H1 (cell line): Measurements from ENCODE around the gene SCN8A. TPM values are rescaled to one million over a fixed set of nuclear protein-coding genes. Genes with fewer than 3 reads are reported as not detected.

Experiments used
- CTCF ChIA-PET: fragments of 300-600 bp; sonication (Branson Sonifier 250); formaldehyde crosslinking; loops from one replicate; lab custom pipeline; 2021; ENCODE audit not compliant: partially characterized antibody; lab: Charles Lee
- POLR2A ChIA-PET: fragments of 300-600 bp; sonication (Branson Sonifier 250); formaldehyde crosslinking; loops from one replicate; lab custom pipeline; 2021; ENCODE audit warnings: inconsistent platforms; ENCODE audit not compliant: partially characterized antibody; lab: Charles Lee
- DNase-seq, 2 experiments: peaks; one replicate each; pipeline versions ENCODE4 v3.0.0 to v3.0.0-alpha.2; 2010 to 2022; ENCODE audit warnings: low spot score in 2 of 2, low read depth in 1 of 2, mixed read lengths in 1 of 2
- FAIRE-seq: peaks from 2 replicates; lab custom pipeline; 2011; peaks lifted over from hg19 to GRCh38; lab: Jason Lieb, UNC
- H2AFZ ChIP-seq: 2 replicates; pipeline ENCODE4 v1.8.1; 2012; ENCODE audit warnings: low read length, inconsistent platforms
- H2AK5ac ChIP-seq: 2 replicates; pipeline ENCODE4 v1.6.1; 2013; ENCODE audit warnings: low read depth, low read length
- H2BK120ac ChIP-seq: replicated peaks from 2 replicates; pipeline ENCODE3; 2013; ENCODE audit warnings: low read depth, low read length, inconsistent platforms
- H2BK12ac ChIP-seq: 2 replicates; pipeline ENCODE4 v1.6.1; 2013; ENCODE audit warnings: low read depth, low read length
- H2BK15ac ChIP-seq: 2 replicates; pipeline ENCODE4 v1.6.1; 2013; ENCODE audit warnings: low read length
- H2BK20ac ChIP-seq: 2 replicates; pipeline ENCODE4 v1.6.1; 2013; ENCODE audit warnings: low read length
- H2BK5ac ChIP-seq: 2 replicates; pipeline ENCODE4 v1.6.1; 2013; ENCODE audit warnings: low read depth, low read length
- H3K14ac ChIP-seq: 2 replicates; pipeline ENCODE4 v1.6.1; 2013; ENCODE audit warnings: inconsistent platforms; ENCODE audit not compliant: insufficient read length
- H3K18ac ChIP-seq: 2 replicates; pipeline ENCODE4 v1.6.1; 2013; ENCODE audit warnings: low read length; ENCODE audit errors: extremely low read depth
- H3K23ac ChIP-seq: 2 replicates; pipeline ENCODE4 v1.6.1; 2013; ENCODE audit warnings: inconsistent platforms; ENCODE audit not compliant: insufficient read length
- H3K23me2 ChIP-seq: 2 replicates; pipeline ENCODE4 v1.6.1; 2013; ENCODE audit warnings: low read depth, low read length
- H3K27ac ChIP-seq: 2 replicates; pipeline ENCODE4 v1.6.1; 2011; ENCODE audit warnings: low read depth, low read length, inconsistent platforms
- H3K27me3 ChIP-seq, 4 experiments: replicated peaks in 1 of 4; 1 replicate in 1 of 4; 2 replicates in 3 of 4; pipeline versions ENCODE4 v1.6.1 to v1.8.1; 2011 to 2013; ENCODE audit warnings: low read length in 3 of 4, mild to moderate bottlenecking in 3 of 4, inconsistent platforms in 2 of 4, mixed read lengths in 2 of 4, moderate library complexity in 1 of 4; ENCODE audit not compliant: control insufficient read depth in 3 of 4, insufficient read depth in 3 of 4; ENCODE audit errors: extremely low read depth in 1 of 4
- H3K36me3 ChIP-seq, 4 experiments: 2 replicates each; pipeline versions ENCODE4 v1.6.1 to v1.8.1; 2011 to 2013; ENCODE audit warnings: mild to moderate bottlenecking in 4 of 4, low read length in 3 of 4, moderate library complexity in 2 of 4, control low read depth in 1 of 4, inconsistent platforms in 1 of 4; ENCODE audit not compliant: insufficient read depth in 4 of 4, control insufficient read depth in 2 of 4
- H3K4ac ChIP-seq: replicated peaks from 2 replicates; pipeline ENCODE3; 2013; ENCODE audit warnings: low read length, low read depth, mixed read lengths, inconsistent platforms; ENCODE audit not compliant: insufficient read length
- H3K4me1 ChIP-seq, 4 experiments: replicated peaks in 1 of 4; 1 replicate in 1 of 4; 2 replicates in 3 of 4; pipeline versions ENCODE4 v1.6.1 to v1.8.1; 2011 to 2013; ENCODE audit warnings: low read length in 3 of 4, inconsistent platforms in 2 of 4, mixed read lengths in 1 of 4; ENCODE audit not compliant: insufficient read depth in 4 of 4, control insufficient read depth in 3 of 4
- H3K4me2 ChIP-seq, 2 experiments: 2 replicates each; pipeline versions ENCODE4 v1.6.1 to v1.8.1; 2011 to 2013; ENCODE audit warnings: low read depth in 2 of 2, low read length in 2 of 2, control low read depth in 1 of 2, inconsistent platforms in 1 of 2, mild to moderate bottlenecking in 1 of 2; ENCODE audit not compliant: insufficient read depth in 1 of 2
- H3K4me3 ChIP-seq, 4 experiments: fragments of 200-600, 300-600 bp in 1 of 4; sonication (generic), shearing (Covaris generic), sonication (Bioruptor Twin) in 1 of 4; 2 replicates each; pipeline versions ENCODE4 v1.5.1 to v1.8.1; 2011 to 2016; ENCODE audit warnings: low read length in 4 of 4, low read depth in 3 of 4, control low read depth in 2 of 4, inconsistent platforms in 2 of 4, mild to moderate bottlenecking in 2 of 4, mixed read lengths in 1 of 4, moderate library complexity in 1 of 4; ENCODE audit not compliant: insufficient read depth in 2 of 4; ENCODE audit errors: extremely low read depth in 1 of 4
- H3K56ac ChIP-seq: replicated peaks from 2 replicates; pipeline ENCODE3; 2013; ENCODE audit warnings: low read depth, mild to moderate bottlenecking, mixed read lengths, low read length, inconsistent platforms; ENCODE audit not compliant: insufficient read length
- H3K79me1 ChIP-seq: 2 replicates; pipeline ENCODE4 v1.6.1; 2013; ENCODE audit warnings: low read depth, low read length, control low read depth
- H3K79me2 ChIP-seq, 2 experiments: 2 replicates each; pipeline versions ENCODE4 v1.6.1 to v1.8.1; 2012 to 2013; ENCODE audit warnings: low read length in 2 of 2, mild to moderate bottlenecking in 2 of 2, inconsistent platforms in 1 of 2; ENCODE audit not compliant: insufficient read depth in 2 of 2, control insufficient read depth in 1 of 2
- H3K9ac ChIP-seq, 4 experiments: replicated peaks in 1 of 4; 1 replicate in 1 of 4; 2 replicates in 3 of 4; pipeline versions ENCODE4 v1.6.1 to v1.8.1; 2011 to 2013; ENCODE audit warnings: low read depth in 3 of 4, low read length in 3 of 4, control low read depth in 2 of 4, mild to moderate bottlenecking in 2 of 4, moderate library complexity in 2 of 4, inconsistent platforms in 1 of 4; ENCODE audit errors: extremely low read depth in 1 of 4
- H3K9me3 ChIP-seq, 2 experiments: 2 replicates each; pipeline versions ENCODE4 v1.6.1 to v1.8.1; 2012 to 2013; ENCODE audit warnings: mild to moderate bottlenecking in 2 of 2, moderate library complexity in 2 of 2, control low read depth in 1 of 2, inconsistent platforms in 1 of 2, low read depth in 1 of 2, low read length in 1 of 2, mixed read lengths in 1 of 2; ENCODE audit not compliant: insufficient read depth in 2 of 2
- H4K20me1 ChIP-seq, 2 experiments: replicated peaks in 1 of 2; 2 replicates each; pipeline versions ENCODE3 to v1.8.1; 2011 to 2013; ENCODE audit warnings: inconsistent platforms in 2 of 2, low read length in 2 of 2, mild to moderate bottlenecking in 1 of 2; ENCODE audit not compliant: insufficient read depth in 2 of 2, control insufficient read depth in 1 of 2
- H4K5ac ChIP-seq: 2 replicates; pipeline ENCODE4 v1.6.1; 2013; ENCODE audit warnings: low read length, low read depth, mixed read lengths, inconsistent platforms; ENCODE audit not compliant: insufficient read length
- H4K8ac ChIP-seq: 2 replicates; pipeline ENCODE4 v1.8.0; 2013; ENCODE audit warnings: mild to moderate bottlenecking, moderate library complexity, low read length, inconsistent platforms; ENCODE audit not compliant: insufficient read depth; ENCODE audit errors: extremely low read depth
- H4K91ac ChIP-seq: replicated peaks from 2 replicates; pipeline ENCODE3; 2013; ENCODE audit warnings: low read length, mixed read lengths, inconsistent platforms; ENCODE audit not compliant: insufficient read length
- CEBPB ChIP-seq: IDR thresholded peaks from 2 replicates; pipeline ENCODE4 v1.6.1; 2012; ENCODE audit warnings: low read depth, low read length
- EGR1 ChIP-seq: IDR thresholded peaks from 2 replicates; pipeline ENCODE4 v1.6.1; 2011; ENCODE audit warnings: low read depth, low read length, borderline replicate concordance
- PHF8 ChIP-seq: fragments of 200-600 bp; sonication (generic); conservative IDR thresholded peaks from 2 replicates; pipeline ENCODE4 v1.7.1; 2012; ENCODE audit warnings: low read depth, mild to moderate bottlenecking, inconsistent platforms, low read length, moderate library complexity
- POU5F1 ChIP-seq: IDR thresholded peaks from 2 replicates; pipeline ENCODE4 v1.6.1; 2011; ENCODE audit warnings: low read depth, mild to moderate bottlenecking, low read length, moderate library complexity
- RXRA ChIP-seq: IDR thresholded peaks from 2 replicates; pipeline ENCODE4 v1.6.1; 2011; ENCODE audit warnings: low read depth, mild to moderate bottlenecking, low read length, moderate library complexity; ENCODE audit not compliant: insufficient read depth
- SIN3A ChIP-seq, 2 experiments: IDR thresholded peaks in 1 of 2; conservative IDR thresholded peaks in 1 of 2; 2 replicates each; pipeline ENCODE4 v1.6.1; 2011 to 2012; ENCODE audit warnings: low read length in 2 of 2, improper control_type of control experiment in 1 of 2, low read depth in 1 of 2, mild to moderate bottlenecking in 1 of 2
- SP1 ChIP-seq: IDR thresholded peaks from 2 replicates; pipeline ENCODE4 v1.6.1; 2011; ENCODE audit warnings: low read depth, low read length
- SRF ChIP-seq: IDR thresholded peaks from 2 replicates; pipeline ENCODE4 v1.6.1; 2011; ENCODE audit warnings: mild to moderate bottlenecking, low read depth, low read length, moderate library complexity
- TAF7 ChIP-seq: optimal IDR thresholded peaks from 2 replicates; pipeline ENCODE3; 2011; ENCODE audit warnings: low read depth, mild to moderate bottlenecking, inconsistent platforms, low read length, moderate library complexity, borderline replicate concordance
- WGBS, 2 experiments: shearing (Covaris generic) in 1 of 2; methylation state at CpG; one replicate each; pipeline versions ENCODE4 v1.1.6 to v1.1.7; 2013 to 2015; ENCODE audit warnings: low lambda C conversion rate in 2 of 2, mixed read lengths in 2 of 2, inconsistent platforms in 1 of 2, low coverage in 1 of 2, missing lambda C conversion rate in 1 of 2; ENCODE audit not compliant: insufficient replicate concordance in 2 of 2, insufficient coverage in 1 of 2, insufficient read length in 1 of 2; ENCODE audit errors: extremely low coverage in 1 of 2, missing lambda C conversion rate in 1 of 2; 5-methylcytosine and 5-hydroxymethylcytosine counted together
- polyA plus RNA-seq, 7 experiments: library from polyadenylated mRNA; depleted of rRNA in 3 of 7; stranded (reverse) in 5 of 7; unstranded in 2 of 7; fragments of >200 nt in 5 of 7; fragments of 200-250 nt in 2 of 7; gene quantifications; 1 replicate in 5 of 7; 2 replicates in 1 of 7; 4 replicates in 1 of 7; pipeline versions ENCODE4 v1.2.1 to v1.2.3, GENCODE V29; 2011 to 2013; ENCODE audit warnings: missing spikeins in 2 of 7, mixed read lengths in 2 of 7
- total RNA-seq: library from RNA; stranded (reverse); fragmentation: NEBNext Ultra II Directional; extraction: Animal tissue kit (Norgen Biotek cat#: 25700); gene quantifications from 2 replicates; pipeline ENCODE4 v1.2.1, GENCODE V29; 2021

The SCN8A gene
- total and polyA plus RNA-seq, 2 of the 8 experiments (the other 6 are each of a cell fraction or from before 2014, with no cell fraction given) = 6.3 to 10.7 TPM

GRCh38 chr12:51692016-51692415, 101.0 kb downstream of the SCN8A start:
- FAIRE-seq (no peak), DNase-seq (no peak)
- no peak overlapping the region for H3K27ac ChIP-seq
- H4K91ac ChIP-seq = no peak overlapping the region
- no peak overlapping the region for H2BK120ac ChIP-seq
- no peaks in the 10 kb centered on the region; the same call in 1 of the 2 replicates for H3K23me2 ChIP-seq
- H3K56ac ChIP-seq = no peak overlapping the region
- peaks cover 0 to 3% of the 10 kb centered on the region in 2 experiments for H4K20me1 ChIP-seq
- peaks cover 0 to 5% (median 0%) of the 10 kb centered on the region in 4 experiments; a peak in 1 of 7 replicates for H3K4me1 ChIP-seq
- H2AK5ac ChIP-seq = no peak overlapping the region
- H2BK20ac ChIP-seq = no peak overlapping the region
- H2BK15ac ChIP-seq = no peak overlapping the region
- no peak overlapping the region for H3K9ac ChIP-seq
- H3K9me3 ChIP-seq = no peaks in the 10 kb centered on the region
- no peak overlapping the region for H4K8ac ChIP-seq
- POLR2A ChIA-PET = no interaction called here
- H2AFZ ChIP-seq = no peak overlapping the region
- H3K4me3 ChIP-seq = no peak overlapping the region
- no peaks in the 10 kb centered on the region for H3K79me1 ChIP-seq
- no peak overlapping the region for H3K14ac ChIP-seq
- no peak overlapping the region for H2BK12ac ChIP-seq
- H3K23ac ChIP-seq = no peak overlapping the region
- 77% methylated on average over 2 of the region's 2 CpGs; no CpG with 5 or more reads in 1 of the 2 experiments for WGBS, 2 experiments
- H4K5ac ChIP-seq = no peak overlapping the region
- CTCF ChIA-PET = interaction anchor here (4.8 kb wide), 1 partner anchor 14 kb away, joined by 21 read pairs; no protein-coding TSS in a partner anchor
- H3K4ac ChIP-seq = no peak overlapping the region
- no peak overlapping the region for H2BK5ac ChIP-seq
- no peaks in the 10 kb centered on the region for H3K79me2 ChIP-seq
- no peak overlapping the region for H3K4me2 ChIP-seq
- no peak overlapping the region for H3K18ac ChIP-seq
- no peak for TF ChIP-seq RXRA
- no peak for TF ChIP-seq SIN3A (conservative IDR thresholded peaks at IDR 0.05 in 1 of 2, IDR thresholded peaks at IDR 0.05 in 1 of 2; ENCODE audit: low read depth in 1 of 2, low read length in 2 of 2)
- TF ChIP-seq TAF7 = no peak
- TF ChIP-seq CEBPB = no peak
- TF ChIP-seq POU5F1 = no peak
- no peak for TF ChIP-seq SRF
- no peak for TF ChIP-seq PHF8
- no peak for TF ChIP-seq EGR1
- TF ChIP-seq SP1 = no peak
- H3K36me3 ChIP-seq = peaks cover 0 to 2% (median 0%) of the 10 kb centered on the region in 4 experiments; a peak in 1 of 8 replicates
- H3K27me3 ChIP-seq = no peaks in the 10 kb centered on the region
